ENCODE results near the gene SLC41A3.

The SLC41A3 gene

DNA sequence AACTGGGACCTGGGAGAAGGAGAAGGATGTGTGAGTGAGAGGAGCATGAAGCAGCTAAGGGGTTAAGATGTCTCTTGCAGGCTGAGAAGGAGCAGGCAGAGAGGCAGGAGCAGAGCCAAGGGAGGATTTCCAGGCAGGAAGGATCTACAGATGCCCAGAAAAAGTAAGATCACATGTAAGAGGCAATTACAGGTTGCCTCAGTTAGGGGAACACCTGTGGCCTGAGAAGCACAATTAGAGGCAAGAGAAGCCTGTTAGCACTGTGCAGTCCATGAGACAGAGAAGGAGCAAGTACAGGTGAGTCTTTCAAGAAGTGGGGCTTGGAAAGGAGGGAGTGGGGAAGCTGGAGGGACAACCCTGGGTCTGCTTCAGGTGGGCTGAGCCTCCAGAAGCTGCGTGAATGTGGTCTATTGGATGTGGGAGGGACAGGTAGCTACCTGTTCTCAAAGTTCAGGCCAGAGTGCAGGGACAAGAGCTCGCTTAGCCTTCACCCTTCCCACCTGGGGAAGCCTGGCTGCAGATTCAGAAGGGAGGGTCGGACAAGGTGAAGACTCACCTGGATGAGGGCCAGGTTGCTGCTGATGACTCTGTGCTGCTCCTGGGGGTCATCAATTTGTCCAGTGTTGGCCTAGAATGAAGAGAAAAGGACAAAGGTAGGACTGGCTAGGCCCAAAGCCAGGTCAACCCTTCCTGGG is 50.7 kb downstream of the SLC41A3 start:
- TF ChIP-seq, protein P1, sequence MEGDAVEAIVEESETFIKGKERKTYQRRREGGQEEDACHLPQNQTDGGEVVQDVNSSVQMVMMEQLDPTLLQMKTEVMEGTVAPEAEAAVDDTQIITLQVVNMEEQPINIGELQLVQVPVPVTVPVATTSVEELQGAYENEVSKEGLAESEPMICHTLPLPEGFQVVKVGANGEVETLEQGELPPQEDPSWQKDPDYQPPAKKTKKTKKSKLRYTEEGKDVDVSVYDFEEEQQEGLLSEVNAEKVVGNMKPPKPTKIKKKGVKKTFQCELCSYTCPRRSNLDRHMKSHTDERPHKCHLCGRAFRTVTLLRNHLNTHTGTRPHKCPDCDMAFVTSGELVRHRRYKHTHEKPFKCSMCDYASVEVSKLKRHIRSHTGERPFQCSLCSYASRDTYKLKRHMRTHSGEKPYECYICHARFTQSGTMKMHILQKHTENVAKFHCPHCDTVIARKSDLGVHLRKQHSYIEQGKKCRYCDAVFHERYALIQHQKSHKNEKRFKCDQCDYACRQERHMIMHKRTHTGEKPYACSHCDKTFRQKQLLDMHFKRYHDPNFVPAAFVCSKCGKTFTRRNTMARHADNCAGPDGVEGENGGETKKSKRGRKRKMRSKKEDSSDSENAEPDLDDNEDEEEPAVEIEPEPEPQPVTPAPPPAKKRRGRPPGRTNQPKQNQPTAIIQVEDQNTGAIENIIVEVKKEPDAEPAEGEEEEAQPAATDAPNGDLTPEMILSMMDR (conservative IDR thresholded peaks at IDR 0.05; ENCODE audit: low read depth, low read length): no peak
- DNase-seq (ENCODE audit: low read depth): no peak
- no peak overlapping the region for H3K4me3 ChIP-seq (ENCODE audit: low read depth, low read length)

DNA sequence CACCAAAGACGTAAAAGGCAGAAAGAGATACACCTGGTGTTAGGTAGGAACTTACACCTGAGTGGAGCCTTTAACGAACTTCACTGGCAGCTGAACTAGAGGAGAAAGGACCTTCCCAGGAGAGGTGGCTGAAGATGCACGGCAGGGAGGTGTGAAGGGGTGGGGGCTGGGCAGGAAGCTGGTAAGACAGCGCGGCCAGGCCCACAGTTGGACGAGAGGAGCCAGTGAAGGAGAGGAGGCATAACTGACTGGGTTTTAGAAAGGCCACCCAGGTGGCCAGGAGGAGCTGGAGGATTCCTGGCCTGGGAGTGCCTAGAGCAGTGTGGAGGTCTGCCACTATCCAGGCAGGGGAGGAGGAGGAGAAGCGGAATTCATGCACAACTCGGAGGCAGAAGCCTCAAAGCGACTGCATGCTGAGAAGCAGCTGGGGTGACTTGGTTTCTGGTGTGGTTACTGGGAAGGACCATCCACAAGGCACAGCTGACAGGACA is 51.9 kb downstream of the SLC41A3 start:
- no peak overlapping the region for H3K4me3 ChIP-seq (ENCODE audit: low read depth, low read length)
- TF ChIP-seq, protein P1 (conservative IDR thresholded peaks at IDR 0.05; ENCODE audit: low read depth, low read length): no peak
- no peak for DNase-seq (ENCODE audit: low read depth)

DNA sequence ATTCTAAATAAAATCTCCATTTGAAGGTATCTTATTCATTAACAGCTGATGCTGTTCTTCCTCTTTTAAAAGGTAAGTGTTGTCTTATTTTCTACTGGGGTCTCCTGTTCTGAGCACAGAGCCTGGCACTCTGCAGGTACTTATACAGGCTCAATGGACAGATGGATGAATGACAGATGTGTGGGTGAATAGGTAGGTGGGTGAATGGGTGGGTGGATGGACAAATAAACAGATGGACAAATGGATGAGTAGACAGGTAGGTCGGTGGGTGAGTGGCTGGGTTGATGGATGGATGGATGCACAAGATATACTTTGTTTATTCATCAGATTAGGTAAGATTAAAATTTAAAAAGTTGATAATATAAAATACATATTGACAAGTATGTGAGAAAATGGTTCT is 53.5 kb downstream of the SLC41A3 start:
- DNase-seq (ENCODE audit: low read depth): no peak
- TF ChIP-seq, protein P1 (conservative IDR thresholded peaks at IDR 0.05; ENCODE audit: low read depth, low read length): no peak
- no peak overlapping the region for H3K4me3 ChIP-seq (ENCODE audit: low read depth, low read length)

DNA sequence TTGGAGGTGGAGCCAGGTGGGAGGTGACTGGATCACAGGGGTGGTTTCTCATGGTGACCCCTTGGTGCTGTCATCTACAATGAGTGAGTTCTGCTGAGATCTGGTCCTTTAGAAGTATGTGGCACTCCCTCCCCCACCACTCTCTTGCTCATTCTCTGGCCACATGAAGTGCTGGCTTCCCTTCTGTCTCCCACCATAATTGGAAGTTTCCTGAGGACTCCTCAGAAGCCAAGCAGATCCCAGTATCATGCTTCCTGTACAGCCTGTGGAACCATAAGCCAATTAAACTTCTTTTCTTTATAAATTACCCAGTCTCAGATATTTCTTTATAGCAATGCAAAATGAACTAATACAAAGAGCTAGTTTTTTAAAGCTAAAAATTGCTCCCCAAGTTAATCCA is 54.7 kb downstream of the SLC41A3 start:
- no peak overlapping the region for H3K4me3 ChIP-seq (ENCODE audit: low read depth, low read length)
- TF ChIP-seq, protein P1 (conservative IDR thresholded peaks at IDR 0.05; ENCODE audit: low read depth, low read length): no peak
- DNase-seq (ENCODE audit: low read depth): no peak

DNA sequence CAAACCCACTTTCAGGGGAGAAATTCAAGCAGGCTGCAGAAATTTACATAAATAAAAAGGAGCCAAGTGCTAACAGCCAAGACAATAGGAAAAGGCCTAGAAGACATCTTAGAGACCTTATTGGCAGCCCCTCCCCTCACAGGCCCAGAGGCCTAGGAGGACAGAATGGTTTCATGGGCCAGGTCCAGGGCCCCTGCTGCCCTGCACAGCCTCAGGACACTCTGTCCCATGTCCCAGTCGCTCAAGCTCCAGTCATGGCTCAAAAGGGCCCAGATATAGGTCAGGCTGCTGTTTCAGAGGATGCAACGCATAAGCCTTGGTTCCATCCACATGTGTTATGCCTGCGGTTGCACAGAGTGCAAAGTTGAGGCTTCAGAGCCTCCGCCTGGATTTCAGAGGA is 55.8 kb downstream of the SLC41A3 start:
- H3K4me3 ChIP-seq (ENCODE audit: low read depth, low read length): no peak overlapping the region
- TF ChIP-seq, protein P1 (conservative IDR thresholded peaks at IDR 0.05; ENCODE audit: low read depth, low read length): no peak
- no peak for DNase-seq (ENCODE audit: low read depth)

DNA sequence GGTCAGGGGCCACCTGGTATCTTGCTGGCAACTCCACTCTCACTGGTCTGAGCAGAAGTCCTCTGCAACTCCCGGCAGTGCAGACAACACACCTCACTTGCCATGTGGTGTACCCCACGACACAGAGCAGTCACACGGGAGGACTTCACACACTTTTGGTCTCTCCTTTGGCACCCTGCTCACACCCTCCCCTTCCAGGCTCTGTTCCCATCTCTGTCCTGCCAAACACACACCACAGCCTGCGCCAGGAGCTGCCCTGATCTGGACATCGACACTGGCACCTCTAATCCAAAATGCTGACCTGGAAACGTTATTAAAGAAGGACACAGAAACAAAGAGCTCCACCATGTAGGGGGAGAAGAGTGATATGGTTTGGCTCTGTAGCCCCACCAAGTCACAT is 57.2 kb downstream of the SLC41A3 start:
- no peak for DNase-seq (ENCODE audit: low read depth)
- H3K4me3 ChIP-seq (ENCODE audit: low read depth, low read length): no peak overlapping the region
- TF ChIP-seq, protein P1 (conservative IDR thresholded peaks at IDR 0.05; ENCODE audit: low read depth, low read length): no peak

DNA sequence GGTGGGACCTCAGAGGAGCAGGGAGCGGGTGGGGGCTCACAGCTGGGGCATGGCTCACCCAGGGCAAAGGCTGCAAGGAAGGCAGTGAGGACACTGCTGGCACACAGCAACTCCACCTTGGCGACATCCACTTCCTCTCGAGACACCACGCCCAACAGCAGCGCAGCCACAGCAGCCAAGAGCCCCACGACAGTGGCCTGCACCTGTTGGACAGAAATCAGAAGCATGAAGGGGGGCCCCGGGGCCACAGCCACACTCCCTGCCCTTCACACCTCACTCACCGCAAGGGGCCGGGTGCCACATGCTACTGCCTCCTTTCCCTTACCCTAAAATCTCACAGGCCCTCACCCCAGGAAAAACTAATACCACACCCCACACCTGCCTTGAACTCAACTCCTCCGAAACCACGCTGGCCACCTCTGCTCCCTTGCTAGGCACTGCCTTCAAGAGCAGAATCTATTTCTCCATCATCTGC is 57.6 kb downstream of the SLC41A3 start:
- TF ChIP-seq, protein P1 (conservative IDR thresholded peaks at IDR 0.05; ENCODE audit: low read depth, low read length): no peak
- no peak overlapping the region for H3K4me3 ChIP-seq (ENCODE audit: low read depth, low read length)
- no peak for DNase-seq (ENCODE audit: low read depth)

All from choroid plexus epithelial cell (primary cell).